Ovary (tissue), 3 donors: ENCODE results near the gene ZNF839.

Experiments used
- EP300 ChIP-seq: sonication (generic); formaldehyde crosslinking; IDR thresholded peaks from one replicate; pipeline ENCODE4 v1.6.1; 2017; ENCODE audit warnings: antibody characterized with exemption
- POLR2A ChIP-seq: fragments of 450-650 bp; IDR thresholded peaks from one replicate; pipeline ENCODE4 v1.6.1; 2017; ENCODE audit warnings: antibody characterized with exemption, mild to moderate bottlenecking, moderate library complexity
- TF ChIP-seq, protein P1 (sequence below), 3 donors: fragments of 450-650 bp in 2 of 3; fragments of 200-600 bp in 1 of 3; IDR thresholded peaks; one replicate each; pipeline versions ENCODE4 v1.5.1 to v1.8.0; 2016 to 2022; ENCODE audit warnings: antibody characterized with exemption in 3 of 3, mild to moderate bottlenecking in 1 of 3
- donor health status: DM: no; HTN: no; CAD: no.

DNA sequence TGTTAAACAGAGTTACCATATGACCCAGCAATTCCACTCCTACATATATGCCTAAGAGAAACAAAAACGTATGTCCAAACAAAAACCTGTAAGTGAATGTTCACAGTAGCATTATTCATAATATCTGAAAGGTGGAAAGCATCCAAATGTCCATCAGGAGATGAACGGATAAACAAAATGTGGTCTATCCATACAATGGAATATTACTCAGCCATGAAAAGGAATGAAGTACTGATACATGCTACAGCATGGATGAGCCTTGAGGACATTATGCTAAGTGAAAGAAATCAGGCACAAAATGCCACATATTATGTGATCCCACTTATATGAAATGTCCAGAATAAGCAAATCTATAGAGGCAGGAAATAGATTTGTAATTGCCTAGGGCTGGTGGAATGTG is 31.4 kb upstream of the ZNF839 start:
- TF ChIP-seq POLR2A (no peak), EP300 (no peak)
- TF ChIP-seq, protein P1, sequence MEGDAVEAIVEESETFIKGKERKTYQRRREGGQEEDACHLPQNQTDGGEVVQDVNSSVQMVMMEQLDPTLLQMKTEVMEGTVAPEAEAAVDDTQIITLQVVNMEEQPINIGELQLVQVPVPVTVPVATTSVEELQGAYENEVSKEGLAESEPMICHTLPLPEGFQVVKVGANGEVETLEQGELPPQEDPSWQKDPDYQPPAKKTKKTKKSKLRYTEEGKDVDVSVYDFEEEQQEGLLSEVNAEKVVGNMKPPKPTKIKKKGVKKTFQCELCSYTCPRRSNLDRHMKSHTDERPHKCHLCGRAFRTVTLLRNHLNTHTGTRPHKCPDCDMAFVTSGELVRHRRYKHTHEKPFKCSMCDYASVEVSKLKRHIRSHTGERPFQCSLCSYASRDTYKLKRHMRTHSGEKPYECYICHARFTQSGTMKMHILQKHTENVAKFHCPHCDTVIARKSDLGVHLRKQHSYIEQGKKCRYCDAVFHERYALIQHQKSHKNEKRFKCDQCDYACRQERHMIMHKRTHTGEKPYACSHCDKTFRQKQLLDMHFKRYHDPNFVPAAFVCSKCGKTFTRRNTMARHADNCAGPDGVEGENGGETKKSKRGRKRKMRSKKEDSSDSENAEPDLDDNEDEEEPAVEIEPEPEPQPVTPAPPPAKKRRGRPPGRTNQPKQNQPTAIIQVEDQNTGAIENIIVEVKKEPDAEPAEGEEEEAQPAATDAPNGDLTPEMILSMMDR (IDR thresholded peaks at IDR 0.05) = no peak
